Mesenchymal stem cell (in vitro differentiated cells and primary cell): Measurements from ENCODE around the gene CCDC149.

ENCODE experiments used
- DNase-seq: peaks from one replicate; pipeline ENCODE4 v3.0.0-alpha.2; 2013
- H2AFZ ChIP-seq: one replicate; pipeline ENCODE4 v1.6.1; 2013; ENCODE audit warnings: low read depth, mild to moderate bottlenecking, control low read depth, inconsistent platforms, low read length, moderate library complexity
- H2AK5ac ChIP-seq: 2 replicates; pipeline ENCODE4 v1.6.1; 2013; ENCODE audit warnings: low read length, moderate library complexity, mild to moderate bottlenecking, inconsistent platforms; ENCODE audit not compliant: severe bottlenecking
- H2BK120ac ChIP-seq: one replicate; pipeline ENCODE4 v1.6.1; 2013; ENCODE audit warnings: low read depth, mild to moderate bottlenecking, inconsistent platforms, low read length, moderate library complexity
- H2BK12ac ChIP-seq, 2 experiments: one replicate each; pipeline ENCODE4 v1.6.1; 2013; ENCODE audit warnings: inconsistent platforms in 2 of 2, low read length in 2 of 2, mild to moderate bottlenecking in 2 of 2, moderate library complexity in 2 of 2, control low read depth in 1 of 2
- H2BK15ac ChIP-seq: one replicate; pipeline ENCODE4 v1.6.1; 2013; ENCODE audit warnings: mild to moderate bottlenecking, low read depth, inconsistent platforms; ENCODE audit not compliant: poor library complexity, severe bottlenecking
- H2BK5ac ChIP-seq: 2 replicates; pipeline ENCODE4 v1.6.1; 2013; ENCODE audit warnings: low read depth, mild to moderate bottlenecking, low read length, control low read depth, inconsistent platforms; ENCODE audit not compliant: poor library complexity, severe bottlenecking
- H3K14ac ChIP-seq, 2 experiments: one replicate each; pipeline ENCODE4 v1.6.1; 2013; ENCODE audit warnings: inconsistent platforms in 2 of 2, low read length in 2 of 2, control low read depth in 1 of 2, mild to moderate bottlenecking in 1 of 2, moderate library complexity in 1 of 2
- H3K18ac ChIP-seq, 2 experiments: one replicate each; pipeline ENCODE4 v1.6.1; 2013; ENCODE audit warnings: inconsistent platforms in 2 of 2, low read length in 2 of 2, control low read depth in 1 of 2, low read depth in 1 of 2, mild to moderate bottlenecking in 1 of 2
- H3K23ac ChIP-seq, 2 experiments: one replicate each; pipeline ENCODE4 v1.6.1; 2013; ENCODE audit warnings: inconsistent platforms in 2 of 2, low read length in 2 of 2, mild to moderate bottlenecking in 2 of 2, moderate library complexity in 2 of 2, control low read depth in 1 of 2
- H3K27ac ChIP-seq: 2 replicates; pipeline ENCODE4 v1.5.1; 2013; ENCODE audit warnings: mild to moderate bottlenecking, moderate library complexity, low read length, control low read depth, inconsistent platforms; ENCODE audit not compliant: poor library complexity, severe bottlenecking
- H3K27me3 ChIP-seq, 2 experiments: 2 replicates each; pipeline versions ENCODE4 v1.6.1 to v1.7.0; 2013; ENCODE audit warnings: low read length in 2 of 2, mild to moderate bottlenecking in 2 of 2, moderate library complexity in 2 of 2, control low read depth in 1 of 2, inconsistent platforms in 1 of 2; ENCODE audit not compliant: control insufficient read depth in 1 of 2, insufficient read depth in 1 of 2
- H3K36me3 ChIP-seq, 2 experiments: 2 replicates each; pipeline versions ENCODE4 v1.6.1 to v1.7.0; 2013; ENCODE audit warnings: low read length in 2 of 2, control low read depth in 1 of 2, inconsistent platforms in 1 of 2, low read depth in 1 of 2, mild to moderate bottlenecking in 1 of 2; ENCODE audit not compliant: insufficient read depth in 2 of 2, control insufficient read depth in 1 of 2
- H3K4ac ChIP-seq, 2 experiments: one replicate each; pipeline ENCODE4 v1.6.1; 2013; ENCODE audit warnings: inconsistent platforms in 2 of 2, low read length in 2 of 2, mild to moderate bottlenecking in 2 of 2, moderate library complexity in 2 of 2, control low read depth in 1 of 2, low read depth in 1 of 2
- H3K4me1 ChIP-seq: 2 replicates; pipeline ENCODE4 v1.6.1; 2013; ENCODE audit warnings: low read depth, low read length, control low read depth; ENCODE audit not compliant: control insufficient read depth, insufficient read depth
- H3K4me2 ChIP-seq: 2 replicates; pipeline ENCODE4 v1.6.1; 2013; ENCODE audit warnings: low read length, mild to moderate bottlenecking, inconsistent platforms; ENCODE audit not compliant: poor library complexity, severe bottlenecking
- H3K4me3 ChIP-seq, 2 experiments: 2 replicates each; pipeline versions ENCODE4 v1.5.1 to v1.7.0; 2013; ENCODE audit warnings: low read length in 2 of 2, mild to moderate bottlenecking in 2 of 2, control low read depth in 1 of 2, low read depth in 1 of 2; ENCODE audit not compliant: insufficient read depth in 1 of 2
- H3K79me1 ChIP-seq: replicated peaks from 2 replicates; pipeline ENCODE4 v1.6.1; 2013; ENCODE audit warnings: mild to moderate bottlenecking, control low read depth, low read length, inconsistent platforms; ENCODE audit not compliant: poor library complexity, severe bottlenecking
- H3K9ac ChIP-seq: 2 replicates; pipeline ENCODE4 v1.7.0; 2013; ENCODE audit warnings: mild to moderate bottlenecking, low read length, moderate library complexity
- H3K9me3 ChIP-seq: 2 replicates; pipeline ENCODE4 v1.7.0; 2013; ENCODE audit warnings: mild to moderate bottlenecking, low read length; ENCODE audit not compliant: control insufficient read depth
- H4K8ac ChIP-seq: one replicate; pipeline ENCODE4 v1.6.1; 2013; ENCODE audit warnings: inconsistent platforms, mild to moderate bottlenecking, low read length, moderate library complexity
- H4K91ac ChIP-seq: one replicate; pipeline ENCODE4 v1.6.1; 2013; ENCODE audit warnings: mild to moderate bottlenecking, low read length, inconsistent platforms
- WGBS: methylation state at CpG from one replicate; pipeline ENCODE4 v1.1.7; 2013; ENCODE audit warnings: mixed read lengths; 5-methylcytosine and 5-hydroxymethylcytosine counted together

The CCDC149 gene

DNA sequence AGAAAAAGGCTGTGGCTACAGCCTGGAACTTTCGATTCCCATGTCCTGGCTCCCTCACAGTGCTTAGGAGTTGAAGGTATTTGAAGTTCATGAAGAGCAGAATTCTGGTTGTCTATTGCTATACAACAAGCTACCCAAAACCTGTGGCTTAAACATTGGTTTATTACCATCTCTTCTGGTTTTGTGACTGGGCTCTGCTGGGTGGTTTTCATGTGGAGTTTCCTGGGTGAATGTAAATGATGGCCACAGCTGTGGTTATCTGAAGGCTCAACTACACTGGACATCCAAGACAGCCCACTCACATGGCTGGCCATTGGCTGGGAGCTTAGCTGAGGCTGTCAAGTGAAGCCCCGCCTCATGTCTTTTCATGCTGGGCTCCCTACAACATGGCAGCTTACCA lies 7.2 kb upstream of the CCDC149 start:
- Histone ChIP-seq H3K14ac (no peak overlapping the region), H2AFZ (no peak overlapping the region), H4K91ac (no peak overlapping the region), H3K9ac (no peak overlapping the region), H2BK12ac (no peak overlapping the region), H3K4me2 (no peak overlapping the region), H3K4me3 (no peak overlapping the region), H3K18ac (no peak overlapping the region), H2BK120ac (no peak overlapping the region), H2BK5ac (no peak overlapping the region), H3K27ac (no peak overlapping the region), H3K27me3 (no peaks in the 10 kb centered on the region), H4K8ac (no peak overlapping the region), H3K23ac (no peak overlapping the region), H2AK5ac (no peak overlapping the region), H3K4me1 (peaks cover 14% of the 10 kb centered on the region), H3K4ac (no peak overlapping the region), H3K9me3 (peaks cover 13% of the 10 kb centered on the region), H2BK15ac (no peak overlapping the region), H3K36me3 (no peaks in the 10 kb centered on the region), H3K79me1 (no peaks in the 10 kb centered on the region)
- no peak for DNase-seq
- 83% methylated on average over 2 of the region's 2 CpGs for WGBS

DNA sequence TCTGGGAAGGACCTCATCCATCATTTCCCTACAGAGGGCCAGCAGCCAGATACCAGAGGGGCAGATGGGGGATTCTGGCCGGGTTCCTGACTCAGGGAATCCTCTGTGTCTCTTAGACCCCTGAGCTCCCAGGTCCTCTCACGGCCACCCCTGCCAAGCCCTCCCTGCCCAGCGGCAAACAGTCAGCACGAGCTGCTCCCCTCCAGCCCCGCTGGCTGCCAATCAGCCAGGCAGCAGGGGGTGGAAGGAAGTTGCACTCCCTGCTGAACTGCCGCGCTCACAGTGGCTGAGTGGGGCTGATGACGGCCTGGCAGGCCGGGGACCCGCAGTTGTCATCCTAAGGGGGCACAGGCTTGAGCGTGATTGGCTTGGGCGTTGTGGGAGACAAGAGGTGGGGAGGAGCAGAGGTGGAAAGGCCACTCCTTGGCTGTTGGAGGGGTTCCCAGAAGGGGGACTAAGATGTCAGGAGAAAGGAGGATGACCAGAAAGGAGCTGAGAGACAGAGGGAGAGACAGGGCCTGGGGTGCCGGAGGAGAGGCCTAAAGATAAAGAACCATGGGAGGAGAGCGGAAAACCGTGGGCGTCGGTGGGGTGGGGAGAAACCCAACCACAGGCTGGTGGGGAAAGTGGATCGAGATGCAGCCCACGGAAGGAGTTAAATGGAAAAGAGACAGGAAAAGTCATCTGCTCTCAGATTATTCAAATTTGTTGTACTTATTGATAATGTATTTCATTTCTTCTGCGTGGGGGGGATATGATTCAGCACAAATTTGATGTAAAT lies 4.4 kb upstream of the CCDC149 start:
- H3K9ac ChIP-seq, result no peak overlapping the region
- no peaks in the 10 kb centered on the region for H3K79me1 ChIP-seq
- no peak overlapping the region for H3K4me2 ChIP-seq
- H2BK5ac ChIP-seq, result no peak overlapping the region
- H3K4me1 ChIP-seq, result peaks cover 15% of the 10 kb centered on the region
- H3K4me3 ChIP-seq, result no peak overlapping the region
- H2BK12ac ChIP-seq, result no peak overlapping the region
- DNase-seq, result no peak
- no peak overlapping the region for H4K91ac ChIP-seq
- H3K36me3 ChIP-seq, result no peaks in the 10 kb centered on the region
- no peak overlapping the region for H3K27ac ChIP-seq
- H2AFZ ChIP-seq, result no peak overlapping the region
- H3K23ac ChIP-seq, result no peak overlapping the region
- 66% methylated on average over 20 of the region's 20 CpGs for WGBS
- no peak overlapping the region for H2BK120ac ChIP-seq
- no peak overlapping the region for H3K14ac ChIP-seq
- no peak overlapping the region for H3K4ac ChIP-seq
- H2BK15ac ChIP-seq, result no peak overlapping the region
- no peaks in the 10 kb centered on the region for H3K27me3 ChIP-seq
- no peak overlapping the region for H3K18ac ChIP-seq
- no peak overlapping the region for H2AK5ac ChIP-seq
- peaks cover 13% of the 10 kb centered on the region for H3K9me3 ChIP-seq
- no peak overlapping the region for H4K8ac ChIP-seq

DNA sequence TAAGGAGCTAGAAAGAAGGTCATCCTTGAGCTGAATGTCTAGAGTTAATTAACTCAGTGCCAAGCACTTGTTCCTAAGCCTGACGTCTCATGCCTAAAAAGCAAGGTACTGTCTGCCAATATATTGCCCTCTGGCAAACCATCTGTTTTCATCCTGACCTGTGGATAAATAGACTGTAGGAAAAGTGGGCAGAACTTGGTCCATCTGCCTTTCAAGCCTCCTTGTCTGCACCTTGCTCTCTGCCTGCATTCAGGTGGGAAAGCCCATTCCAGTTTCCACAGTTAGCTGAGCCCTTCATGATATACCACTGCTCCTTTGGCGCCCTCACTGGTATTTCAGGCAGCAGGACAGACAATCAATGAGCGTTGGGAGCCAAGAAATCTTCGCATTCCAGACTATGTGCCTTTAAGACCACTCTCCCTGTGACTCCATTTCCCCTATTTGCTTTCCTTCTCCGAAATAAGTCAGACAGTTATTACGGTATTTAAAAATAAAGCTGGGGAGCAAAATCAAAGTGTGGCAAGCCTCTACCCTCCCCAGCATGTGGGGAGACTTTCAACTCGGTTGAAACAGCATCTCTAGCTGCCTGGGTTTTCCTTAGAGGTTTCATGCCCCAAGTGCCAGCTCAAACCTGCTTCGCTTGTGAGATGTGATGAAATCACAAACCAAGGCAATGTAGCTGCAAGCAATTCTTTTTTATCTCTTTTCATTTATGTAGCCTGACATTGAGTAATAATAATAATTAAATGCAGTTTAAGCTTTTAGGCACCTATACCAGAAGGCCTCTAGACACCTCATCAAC lies 2.5 kb upstream of the CCDC149 start:
- no peak overlapping the region for H2BK5ac ChIP-seq
- H4K8ac ChIP-seq, result no peak overlapping the region
- WGBS, result 75% methylated on average over 8 of the region's 8 CpGs
- H3K27me3 ChIP-seq, result no peaks in the 10 kb centered on the region
- H3K4ac ChIP-seq, result no peak overlapping the region
- H2AK5ac ChIP-seq, result no peak overlapping the region
- H3K18ac ChIP-seq, result no peak overlapping the region
- H3K4me3 ChIP-seq, result no peak overlapping the region
- DNase-seq, result no peak
- H3K23ac ChIP-seq, result no peak overlapping the region
- H4K91ac ChIP-seq, result no peak overlapping the region
- peaks cover 4% of the 10 kb centered on the region for H3K79me1 ChIP-seq
- no peak overlapping the region for H2BK15ac ChIP-seq
- no peak overlapping the region for H3K4me2 ChIP-seq
- H3K4me1 ChIP-seq, result peaks cover 15% of the 10 kb centered on the region
- no peak overlapping the region for H3K14ac ChIP-seq
- H3K9me3 ChIP-seq, result peaks cover 12% of the 10 kb centered on the region
- no peak overlapping the region for H2BK120ac ChIP-seq
- H3K9ac ChIP-seq, result no peak overlapping the region
- no peak overlapping the region for H2AFZ ChIP-seq
- peaks cover 0 to 5% of the 10 kb centered on the region in 2 experiments for H3K36me3 ChIP-seq
- H3K27ac ChIP-seq, result no peak overlapping the region
- no peak overlapping the region for H2BK12ac ChIP-seq

DNA sequence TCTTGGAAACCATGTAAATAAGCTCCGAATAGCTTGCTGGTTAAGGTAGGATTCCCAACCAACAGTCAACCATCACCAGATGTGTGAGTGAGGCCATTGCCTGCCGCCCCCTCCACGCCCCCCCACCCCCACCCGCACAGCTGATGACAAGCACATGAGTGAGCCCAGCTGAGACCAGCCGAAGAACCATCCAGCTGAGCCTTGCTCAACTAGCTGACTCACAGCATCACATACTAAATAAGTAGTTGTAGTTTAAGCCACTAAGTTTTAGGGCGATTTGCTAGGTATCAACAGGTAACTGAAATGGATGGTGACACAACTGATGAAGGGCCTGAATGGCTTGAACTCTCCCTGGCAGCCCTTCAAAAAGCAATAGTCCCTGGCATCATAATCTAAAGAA lies 1.6 kb upstream of the CCDC149 start:
- Histone ChIP-seq H3K9ac (no peak overlapping the region), H2AFZ (no peak overlapping the region), H3K27ac (no peak overlapping the region), H3K18ac (no peak overlapping the region), H3K14ac (no peak overlapping the region), H2AK5ac (no peak overlapping the region), H4K91ac (no peak overlapping the region), H3K4me3 (no peak overlapping the region), H3K4ac (no peak overlapping the region), H3K27me3 (no peaks in the 10 kb centered on the region), H2BK12ac (no peak overlapping the region), H3K4me1 (peaks cover 15% of the 10 kb centered on the region), H3K4me2 (no peak overlapping the region), H3K23ac (no peak overlapping the region), H2BK120ac (no peak overlapping the region), H2BK15ac (no peak overlapping the region), H4K8ac (no peak overlapping the region), H3K79me1 (peaks cover 4% of the 10 kb centered on the region), H3K36me3 (peaks cover 0 to 14% of the 10 kb centered on the region in 2 experiments), H2BK5ac (no peak overlapping the region), H3K9me3 (peaks cover 5% of the 10 kb centered on the region)
- WGBS, result 82% methylated on average over 4 of the region's 6 CpGs
- DNase-seq, result no peak
